MCF 10A (cell line): ENCODE data around the gene NDOR1. TPM values are rescaled to one million over a fixed set of nuclear protein-coding genes. Genes with fewer than 3 reads are reported as not detected.

Experiments
- BruUV-seq: library from RNA; stranded (reverse); fragments of 400-500 nt; replicated peaks from 2 replicates; lab custom pipeline; 2021; lab: Mats Ljungman, UMichigan
- CTCF ChIA-PET: fragments of 300-600 bp; sonication (Branson Sonifier 250); formaldehyde crosslinking; extraction: SDS; loops from one replicate; lab custom pipeline; 2021; ENCODE audit warnings: antibody characterized with exemption, inconsistent platforms; lab: Yijun Ruan, JAX
- POLR2A ChIA-PET: fragments of 300-600, 350-650 bp; sonication (Branson Sonifier 250); formaldehyde crosslinking; extraction: SDS; loops from one replicate; lab custom pipeline; 2020; ENCODE audit warnings: antibody characterized with exemption, inconsistent platforms; lab: Yijun Ruan, JAX
- DNase-seq: peaks from one replicate; pipeline ENCODE4 v3.0.0-alpha.2; 2018; ENCODE audit not compliant: unreplicated experiment
- H3K27ac Mint-ChIP-seq: one replicate; pipeline ENCODE4 v1.8.0; 2022; ENCODE audit warnings: mild to moderate bottlenecking, low read depth, mixed read lengths; ENCODE audit not compliant: unreplicated experiment
- H3K27me3 Mint-ChIP-seq: one replicate; pipeline ENCODE4 v1.8.0; 2022; ENCODE audit warnings: mixed read lengths; ENCODE audit not compliant: insufficient read depth, unreplicated experiment
- H3K36me3 Mint-ChIP-seq: one replicate; pipeline ENCODE4 v1.8.0; 2022; ENCODE audit warnings: mild to moderate bottlenecking, moderate library complexity, mixed read lengths; ENCODE audit not compliant: insufficient read depth, unreplicated experiment
- H3K4me1 Mint-ChIP-seq: one replicate; pipeline ENCODE4 v1.8.0; 2022; ENCODE audit warnings: mixed read lengths; ENCODE audit not compliant: insufficient read depth, unreplicated experiment
- H3K4me3 Mint-ChIP-seq: one replicate; pipeline ENCODE4 v1.8.0; 2022; ENCODE audit warnings: mild to moderate bottlenecking, moderate library complexity, mixed read lengths; ENCODE audit not compliant: unreplicated experiment
- H3K9me3 Mint-ChIP-seq: one replicate; pipeline ENCODE4 v1.8.0; 2022; ENCODE audit warnings: mixed read lengths; ENCODE audit not compliant: unreplicated experiment
- intact Hi-C: fragments of 100-400 bp; cut with micrococcal nuclease; formaldehyde crosslinking; loops from 2 replicates; pipeline ENCODE4 v1.14.1; 2022
- microRNA-seq: library from miRNA; unstranded; fragments of <30 nt; microRNA quantifications from one replicate; pipeline ENCODE4 v1.2.0, GENCODE V29; 2022
- total RNA-seq: library from RNA; stranded (reverse); gene quantifications from 2 replicates; pipeline ENCODE4 v1.2.3, GENCODE V29; 2022
- TF ChIP-seq, protein P1 (sequence below): fragments of 200-600 bp; IDR thresholded peaks from one replicate; pipeline ENCODE4 v1.8.0; 2022; ENCODE audit warnings: antibody characterized with exemption, mild to moderate bottlenecking; ENCODE audit not compliant: unreplicated experiment

NDOR1 gene
- total RNA-seq, 1 experiment from 2014 or later, result 18.0 TPM

DNA sequence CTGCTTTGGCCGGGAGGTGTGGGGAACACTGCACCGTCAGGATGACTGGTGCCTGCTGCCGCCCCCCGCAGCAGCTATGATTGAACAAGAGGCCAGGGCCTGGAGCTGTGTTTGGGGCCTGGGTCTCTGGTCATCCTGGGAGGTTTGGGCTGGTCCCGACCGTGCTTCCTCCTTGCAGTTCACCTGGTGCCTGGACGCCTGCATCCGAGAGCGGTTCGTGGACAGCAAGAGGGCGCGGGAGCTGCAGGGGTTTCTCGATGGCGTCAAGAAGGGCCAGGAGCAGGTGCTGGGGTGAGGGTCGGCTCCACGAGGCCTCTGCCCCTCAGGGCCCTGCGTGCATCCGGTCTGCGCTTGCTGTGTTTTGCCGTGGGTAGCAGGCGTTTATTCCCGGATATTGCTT is 58.6 kb downstream of the NDOR1 start:
- CTCF ChIA-PET, result interaction anchor here (0.7 kb wide), 1 partner anchor 23 kb away, joined by 3 read pairs; the partner anchor contains the start of gene TUBB4B
- peaks cover 43% of the 10 kb centered on the region for H3K36me3 Mint-ChIP-seq
- no TSS peak for BruUV-seq
- intact Hi-C loops, result no loop called here
- no peak overlapping the region for H3K27ac Mint-ChIP-seq
- no peak for DNase-seq
- TF ChIP-seq, protein P1, sequence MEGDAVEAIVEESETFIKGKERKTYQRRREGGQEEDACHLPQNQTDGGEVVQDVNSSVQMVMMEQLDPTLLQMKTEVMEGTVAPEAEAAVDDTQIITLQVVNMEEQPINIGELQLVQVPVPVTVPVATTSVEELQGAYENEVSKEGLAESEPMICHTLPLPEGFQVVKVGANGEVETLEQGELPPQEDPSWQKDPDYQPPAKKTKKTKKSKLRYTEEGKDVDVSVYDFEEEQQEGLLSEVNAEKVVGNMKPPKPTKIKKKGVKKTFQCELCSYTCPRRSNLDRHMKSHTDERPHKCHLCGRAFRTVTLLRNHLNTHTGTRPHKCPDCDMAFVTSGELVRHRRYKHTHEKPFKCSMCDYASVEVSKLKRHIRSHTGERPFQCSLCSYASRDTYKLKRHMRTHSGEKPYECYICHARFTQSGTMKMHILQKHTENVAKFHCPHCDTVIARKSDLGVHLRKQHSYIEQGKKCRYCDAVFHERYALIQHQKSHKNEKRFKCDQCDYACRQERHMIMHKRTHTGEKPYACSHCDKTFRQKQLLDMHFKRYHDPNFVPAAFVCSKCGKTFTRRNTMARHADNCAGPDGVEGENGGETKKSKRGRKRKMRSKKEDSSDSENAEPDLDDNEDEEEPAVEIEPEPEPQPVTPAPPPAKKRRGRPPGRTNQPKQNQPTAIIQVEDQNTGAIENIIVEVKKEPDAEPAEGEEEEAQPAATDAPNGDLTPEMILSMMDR, result no peak
- H3K9me3 Mint-ChIP-seq, result no peaks in the 10 kb centered on the region
- peaks cover 12% of the 10 kb centered on the region for H3K4me1 Mint-ChIP-seq
- POLR2A ChIA-PET, result interaction anchor here (1.9 kb wide), 1 partner anchor 10 kb away, joined by 4 read pairs; no protein-coding TSS in a partner anchor
- H3K4me3 Mint-ChIP-seq, result no peak overlapping the region
- H3K27me3 Mint-ChIP-seq, result no peaks in the 10 kb centered on the region

DNA sequence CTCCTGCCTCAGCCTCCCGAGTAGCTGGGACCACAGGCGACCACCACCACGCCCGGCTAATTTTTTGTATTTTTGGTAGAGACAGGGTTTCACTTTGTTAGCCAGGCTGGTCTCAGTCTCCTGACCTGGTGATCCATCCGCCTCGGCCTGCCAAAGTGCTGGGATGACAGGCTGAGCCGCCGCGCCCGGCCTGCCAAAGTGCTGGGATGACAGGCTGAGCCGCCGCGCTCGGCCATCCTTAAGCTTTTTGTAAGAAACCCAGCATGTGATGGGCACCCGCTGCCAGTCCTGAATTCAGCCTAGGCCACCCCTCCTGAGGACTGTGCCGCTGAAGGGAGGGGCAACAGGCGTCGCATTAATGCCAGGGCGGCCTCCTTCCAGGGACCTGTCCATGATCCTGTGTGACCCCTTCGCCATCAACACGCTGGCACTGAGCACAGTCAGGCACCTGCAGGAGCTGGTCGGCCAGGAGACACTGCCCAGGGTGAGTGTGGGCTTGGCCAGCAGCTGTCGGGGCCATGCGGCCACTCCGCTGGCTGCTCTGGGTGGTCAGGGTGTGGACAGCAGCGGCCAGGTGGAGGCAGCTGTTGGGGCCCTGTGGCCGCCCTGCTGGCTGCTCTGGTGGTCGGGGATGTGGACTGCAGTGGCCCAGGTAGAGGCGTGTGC is 60.1 kb downstream of the NDOR1 start:
- TF ChIP-seq, protein P1, result no peak
- H3K9me3 Mint-ChIP-seq, result no peaks in the 10 kb centered on the region
- H3K36me3 Mint-ChIP-seq, result peaks cover 49% of the 10 kb centered on the region
- POLR2A ChIA-PET, result interaction anchor here (0.7 to 1.9 kb wide), 4 partner anchors 9 to 46 kb away, joined by 3 to 5 read pairs (median 4); no protein-coding TSS in a partner anchor
- no peak overlapping the region for H3K4me3 Mint-ChIP-seq
- H3K27ac Mint-ChIP-seq, result no peak overlapping the region
- BruUV-seq, result no TSS peak
- H3K27me3 Mint-ChIP-seq, result no peaks in the 10 kb centered on the region
- intact Hi-C loops, result no loop called here
- DNase-seq, result no peak
- CTCF ChIA-PET, result interaction anchor here (0.6 to 0.9 kb wide), 3 partner anchors 11 to 136 kb away, joined by 3 to 4 read pairs (median 3); no protein-coding TSS in a partner anchor
- peaks cover 12% of the 10 kb centered on the region for H3K4me1 Mint-ChIP-seq

DNA sequence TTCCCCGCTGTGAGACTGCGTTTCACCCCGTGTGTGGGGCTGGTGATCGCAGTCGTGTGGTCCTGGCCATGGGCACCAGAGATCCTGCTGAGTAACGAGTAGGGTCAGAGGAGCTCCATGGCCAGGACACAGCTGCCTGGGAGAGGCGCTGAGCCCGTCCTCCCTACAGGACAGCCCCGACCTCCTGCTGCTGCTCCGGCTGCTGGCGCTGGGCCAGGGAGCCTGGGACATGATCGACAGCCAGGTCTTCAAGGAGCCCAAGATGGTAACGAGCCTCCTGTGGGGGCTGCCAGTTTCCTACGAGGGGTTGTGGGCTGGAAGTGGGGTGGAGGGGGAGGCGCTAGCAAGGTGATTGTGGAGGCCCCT is 60.6 kb downstream of the NDOR1 start:
- Mint-ChIP-seq H3K4me1 (peaks cover 12% of the 10 kb centered on the region), H3K4me3 (no peak overlapping the region), H3K27ac (no peak overlapping the region), H3K36me3 (peaks cover 48% of the 10 kb centered on the region), H3K9me3 (no peaks in the 10 kb centered on the region), H3K27me3 (no peaks in the 10 kb centered on the region)
- DNase-seq, result no peak
- TF ChIP-seq, protein P1, result no peak
- intact Hi-C loops, result no loop called here
- BruUV-seq, result no TSS peak
- POLR2A ChIA-PET, result interaction anchor here (0.8 to 1.0 kb wide), 2 partner anchors 10 to 21 kb away, joined by 3 read pairs; no protein-coding TSS in a partner anchor
- CTCF ChIA-PET, result interaction anchor here (0.6 to 0.9 kb wide), 3 partner anchors 11 to 136 kb away, joined by 3 to 4 read pairs (median 3); no protein-coding TSS in a partner anchor

Small RNA genes within 50 kb of the gene (microRNA-seq; reads per million reads assigned to microRNA genes)
- not detected for gene MIR3621

Other genes starting within 250 kb of the NDOR1 start
- 1.1 and 1.8 TPM in 2 replicates for gene PTGDS, start 228.2 kb upstream of the NDOR1 start, total RNA-seq
- not detected in 2 replicates for gene LCNL1, start 222.7 kb upstream of the NDOR1 start, total RNA-seq
- 43.6 and 57.9 TPM in 2 replicates for gene PAXX, start 213.3 kb upstream of the NDOR1 start, total RNA-seq
- gene CLIC3, start 209.1 kb upstream of the NDOR1 start, total RNA-seq, result 1.2 and 4.2 TPM in 2 replicates
- 20.0 and 21.7 TPM in 2 replicates for gene ABCA2, start 177.5 kb upstream of the NDOR1 start, total RNA-seq
- 0.12 TPM in 1 of 2 replicates, not detected in the other for gene FUT7, start 173.6 kb upstream of the NDOR1 start, total RNA-seq
- gene NPDC1, start 159.5 kb upstream of the NDOR1 start, total RNA-seq, result 161 and 171 TPM in 2 replicates
- 13.4 and 31.5 TPM in 2 replicates for gene ENTPD2, start 151.6 kb upstream of the NDOR1 start, total RNA-seq
- 5.7 and 15.7 TPM in 2 replicates for gene SAPCD2, start 135.1 kb upstream of the NDOR1 start, total RNA-seq
- gene UAP1L1, start 128.2 kb upstream of the NDOR1 start, total RNA-seq, result 1.0 and 3.7 TPM in 2 replicates
- 46.5 and 49.1 TPM in 2 replicates for gene MAN1B1, start 118.7 kb upstream of the NDOR1 start, total RNA-seq
- gene DPP7, start 91.0 kb upstream of the NDOR1 start, total RNA-seq, result 139 and 157 TPM in 2 replicates
- 0.61 and 1.4 TPM in 2 replicates for gene GRIN1, start 66.5 kb upstream of the NDOR1 start, total RNA-seq
- not detected in 2 replicates for gene LRRC26, start 35.6 kb upstream of the NDOR1 start, total RNA-seq
- gene TMEM210, start 33.6 kb upstream of the NDOR1 start, total RNA-seq, result not detected in 2 replicates
- 42.1 and 43.6 TPM in 2 replicates for gene ANAPC2, start 17.1 kb upstream of the NDOR1 start, total RNA-seq
- 81.4 and 82.6 TPM in 2 replicates for gene SSNA1, start 17.0 kb upstream of the NDOR1 start, total RNA-seq
- gene TPRN, start 5.0 kb upstream of the NDOR1 start, total RNA-seq, result 12.6 and 13.4 TPM in 2 replicates
- 31.4 and 35.6 TPM in 2 replicates for gene TMEM203, start 52 bp upstream of the NDOR1 start, total RNA-seq
- 2.5 and 3.1 TPM in 2 replicates for gene RNF208, start 16.5 kb downstream of the NDOR1 start, total RNA-seq
- gene CYSRT1, start 19.5 kb downstream of the NDOR1 start, total RNA-seq, result 1.4 and 1.8 TPM in 2 replicates
- gene RNF224, start 21.8 kb downstream of the NDOR1 start, total RNA-seq, result 0.16 and 0.44 TPM in 2 replicates
- not detected in 2 replicates for gene SLC34A3, start 25.2 kb downstream of the NDOR1 start, total RNA-seq
- gene TUBB4B, start 35.6 kb downstream of the NDOR1 start, total RNA-seq, result 171 and 180 TPM in 2 replicates
- not detected in 2 replicates for gene STPG3, start 45.6 kb downstream of the NDOR1 start, total RNA-seq
- 38.0 and 40.5 TPM in 2 replicates for gene NELFB, start 49.6 kb downstream of the NDOR1 start, total RNA-seq
- gene TOR4A, start 72.0 kb downstream of the NDOR1 start, total RNA-seq, result 20.6 and 21.9 TPM in 2 replicates
- gene NRARP, start 96.6 kb downstream of the NDOR1 start, total RNA-seq, result 1.4 and 2.2 TPM in 2 replicates
- 17.1 and 23.9 TPM in 2 replicates for gene EXD3, start 217.5 kb downstream of the NDOR1 start, total RNA-seq
- 8.2 and 8.9 TPM in 2 replicates for gene NOXA1, start 217.7 kb downstream of the NDOR1 start, total RNA-seq
- gene ENTPD8, start 235.7 kb downstream of the NDOR1 start, total RNA-seq, result not detected in 2 replicates